HCT116 (cell line): ENCODE measurements around the gene DMAC2. TPM values are rescaled to one million over a fixed set of nuclear protein-coding genes. Genes with fewer than 3 reads are reported as not detected.

Experiments
- ATAC-seq: fragments of 200-7000 bp; cut with Tn5 transposase; 2 replicates; pipeline ENCODE4 v1.9.1; 2020; ENCODE audit warnings: mild to moderate bottlenecking, moderate library complexity
- BruUV-seq: library from RNA; stranded (reverse); fragments of 400-500 nt; replicated peaks from 2 replicates; lab custom pipeline; 2021; lab: Mats Ljungman, UMichigan
- CTCF ChIA-PET: fragments of 300-600 bp; sonication (Branson Sonifier 250); formaldehyde crosslinking; loops from one replicate; lab custom pipeline; 2021; ENCODE audit warnings: antibody characterized with exemption; lab: Charles Lee
- POLR2A ChIA-PET: fragments of 300-600, 350-600 bp; sonication (Branson Sonifier 250); formaldehyde crosslinking; loops from one replicate; lab custom pipeline; 2021; ENCODE audit warnings: antibody characterized with exemption; lab: Charles Lee
- RAD21 ChIA-PET, 2 experiments: fragments of 300-600 bp; sonication (Branson Sonifier 250); formaldehyde crosslinking; loops; one replicate each; lab custom pipeline; 2023; ENCODE audit warnings: low total read pairs in 2 of 2; ENCODE audit not compliant: uncharacterized antibody in 2 of 2, unreplicated experiment in 2 of 2, low non-redundant PET in 1 of 2; lab: Charles Lee
- DNase-seq: peaks from one replicate; pipeline ENCODE4 v3.0.0-alpha.2; 2010; ENCODE audit warnings: low read depth, low spot score
- H2AFZ ChIP-seq: fragments of 200-600 bp; shearing (Covaris generic), sonication (generic); 2 replicates; pipeline ENCODE4 v1.6.1; 2017; ENCODE audit warnings: low read depth, mixed run types, mixed read lengths, antibody characterized with exemption, low read length; ENCODE audit not compliant: poor library complexity, severe bottlenecking
- H3K27ac ChIP-seq: 2 replicates; pipeline ENCODE4 v1.5.1; 2012; ENCODE audit warnings: low read depth, low read length
- H3K27me3 ChIP-seq: fragments of 200-600 bp; sonication (generic); 2 replicates; pipeline ENCODE4 v1.6.1; 2016; ENCODE audit warnings: mixed run types, low read length, mixed read lengths; ENCODE audit not compliant: insufficient read depth
- H3K36me3 ChIP-seq, 2 experiments: fragments of 200-500 bp in 1 of 2; fragments of 200-600 bp in 1 of 2; sonication (Bioruptor generic) in 1 of 2; sonication (generic) in 1 of 2; 2 replicates each; pipeline versions ENCODE4 v1.5.1 to v1.6.1; 2014 to 2016; ENCODE audit warnings: low read length in 2 of 2, inconsistent platforms in 1 of 2, mixed read lengths in 1 of 2, mixed run types in 1 of 2; ENCODE audit not compliant: insufficient read depth in 2 of 2, control insufficient read depth in 1 of 2
- H3K4me1 ChIP-seq, 2 experiments: fragments of 200-600 bp in 1 of 2; sonication (generic) in 1 of 2; 2 replicates each; pipeline versions ENCODE4 v1.5.1 to v1.6.1; 2012 to 2017; ENCODE audit warnings: low read length in 2 of 2, inconsistent platforms in 1 of 2, mild to moderate bottlenecking in 1 of 2, mixed read lengths in 1 of 2, mixed run types in 1 of 2, moderate library complexity in 1 of 2; ENCODE audit not compliant: insufficient read depth in 2 of 2, control insufficient read depth in 1 of 2
- H3K4me2 ChIP-seq: fragments of 200-600 bp; sonication (generic); 2 replicates; pipeline ENCODE4 v1.6.1; 2017; ENCODE audit warnings: mixed run types, low read length, mixed read lengths
- H3K4me3 ChIP-seq, 2 experiments: fragments of 200-600 bp in 1 of 2; sonication (generic) in 1 of 2; replicated peaks in 1 of 2; 2 replicates each; pipeline ENCODE4 v1.5.1; 2011 to 2016; ENCODE audit warnings: low read length in 2 of 2, control low read depth in 1 of 2, low read depth in 1 of 2, mild to moderate bottlenecking in 1 of 2, mixed read lengths in 1 of 2, mixed run types in 1 of 2
- H3K79me2 ChIP-seq: fragments of 200-600 bp; sonication (generic); 2 replicates; pipeline ENCODE4 v1.6.1; 2017; ENCODE audit warnings: mild to moderate bottlenecking, mixed run types, low read length, moderate library complexity, mixed read lengths; ENCODE audit not compliant: insufficient read depth
- H3K9ac ChIP-seq: fragments of 200-600 bp; sonication (generic); 2 replicates; pipeline ENCODE4 v1.6.1; 2016; ENCODE audit warnings: low read length, mixed read lengths
- H3K9me2 ChIP-seq: fragments of 200-600 bp; sonication (generic), shearing (Covaris generic); 2 replicates; pipeline ENCODE4 v1.6.1; 2017; ENCODE audit warnings: mixed run types, mild to moderate bottlenecking, moderate library complexity; ENCODE audit not compliant: insufficient read depth
- H3K9me3 ChIP-seq, 2 experiments: fragments of 200-500 bp in 1 of 2; fragments of 200-600 bp in 1 of 2; sonication (Bioruptor generic) in 1 of 2; sonication (generic) in 1 of 2; 2 replicates each; pipeline ENCODE4 v1.6.1; 2014 to 2017; ENCODE audit warnings: low read length in 2 of 2, mixed read lengths in 2 of 2, inconsistent platforms in 1 of 2, low read depth in 1 of 2, mild to moderate bottlenecking in 1 of 2, mixed run types in 1 of 2, moderate library complexity in 1 of 2; ENCODE audit not compliant: control insufficient read depth in 1 of 2, insufficient read depth in 1 of 2
- H4K20me1 ChIP-seq: fragments of 200-600 bp; sonication (generic), shearing (Covaris generic); 2 replicates; pipeline ENCODE4 v1.6.1; 2017; ENCODE audit warnings: mixed run types, mild to moderate bottlenecking, moderate library complexity; ENCODE audit not compliant: insufficient read depth
- CTCF ChIP-seq, 3 experiments: fragments of 200-600 bp in 1 of 3; sonication (generic) in 1 of 3; IDR thresholded peaks in 2 of 3; conservative IDR thresholded peaks in 1 of 3; 2 replicates each; pipeline ENCODE4 v1.5.1; 2012 to 2017; ENCODE audit warnings: low read depth in 2 of 3, low read length in 2 of 3, antibody characterized with exemption in 1 of 3, borderline replicate concordance in 1 of 3, control low read depth in 1 of 3, mild to moderate bottlenecking in 1 of 3, mixed read lengths in 1 of 3, mixed run types in 1 of 3, moderate library complexity in 1 of 3; ENCODE audit not compliant: insufficient read depth in 1 of 3
- EZH2phosphoT487 ChIP-seq: fragments of 200-600 bp; IDR thresholded peaks from 2 replicates; pipeline ENCODE4 v1.6.1; 2018; ENCODE audit warnings: antibody characterized with exemption, borderline replicate concordance
- MAX ChIP-seq: IDR thresholded peaks from 2 replicates; pipeline ENCODE4 v1.6.1; 2012
- POLR2A ChIP-seq: IDR thresholded peaks from 2 replicates; pipeline ENCODE4 v1.7.0; 2011; ENCODE audit warnings: borderline replicate concordance; ENCODE audit not compliant: insufficient read depth, insufficient read length; ENCODE audit errors: extremely low read depth
- RAD21 ChIP-seq: IDR thresholded peaks from 2 replicates; pipeline ENCODE4 v1.6.1; 2012; ENCODE audit warnings: low read depth, mild to moderate bottlenecking
- REST ChIP-seq: IDR thresholded peaks from 2 replicates; pipeline ENCODE4 v1.6.1; 2012; ENCODE audit warnings: low read depth
- SIN3A ChIP-seq: IDR thresholded peaks from 2 replicates; pipeline ENCODE4 v1.6.1; 2012; ENCODE audit warnings: low read depth
- SP1 ChIP-seq: IDR thresholded peaks from 2 replicates; pipeline ENCODE4 v1.6.1; 2012; ENCODE audit warnings: low read depth
- ZFX ChIP-seq: fragments of 450-650 bp; IDR thresholded peaks from 2 replicates; pipeline ENCODE4 v1.6.1; 2017
- intact Hi-C: fragments of 100-400 bp; cut with micrococcal nuclease; formaldehyde crosslinking; loops from 2 replicates; pipeline ENCODE4 v1.10.0; 2022
- total RNA-seq: library from RNA; stranded (reverse); gene quantifications from one replicate; pipeline ENCODE4 v1.2.1, GENCODE V29; 2021; ENCODE audit not compliant: unreplicated experiment

The DMAC2 gene
- total RNA-seq, 1 experiment from 2014 or later, result 65.6 TPM

GRCh38 chr19:41405776-41406175 lies 33.9 kb downstream of the DMAC2 start:
- H3K4me1 ChIP-seq, result peaks cover 10 to 11% of the 10 kb centered on the region in 2 experiments; a peak in 3 of 4 replicates
- POLR2A ChIA-PET, result no interaction called here
- no peak for TF ChIP-seq RAD21
- TF ChIP-seq POLR2A, result no peak
- TF ChIP-seq EZH2phosphoT487, result no peak
- TF ChIP-seq REST, result no peak
- no peak for TF ChIP-seq CTCF (IDR thresholded peaks at IDR 0.05 in 2 of 3, conservative IDR thresholded peaks at IDR 0.05 in 1 of 3; ENCODE audit: borderline replicate concordance in 1 of 3, insufficient read depth in 1 of 3, low read depth in 2 of 3, low read length in 2 of 3)
- TF ChIP-seq SIN3A, result no peak
- no peak for TF ChIP-seq MAX
- TF ChIP-seq SP1, result no peak
- TF ChIP-seq ZFX, result no peak
- no peak overlapping the region for H3K4me2 ChIP-seq
- H3K27me3 ChIP-seq, result no peaks in the 10 kb centered on the region
- H3K4me3 ChIP-seq, result no peak overlapping the region
- CTCF ChIA-PET, result no interaction called here
- H3K9me3 ChIP-seq, result no peaks in the 10 kb centered on the region
- ATAC-seq (no peak), DNase-seq (no peak)
- H3K36me3 ChIP-seq, result 0 out of 4 replicates have a peak, but pooled peaks cover 0 to 3% of the 10 kb centered on the region in 2 experiments
- no peaks in the 10 kb centered on the region for H3K9me2 ChIP-seq
- H3K9ac ChIP-seq, result no peak overlapping the region
- no TSS peak for BruUV-seq
- no peak overlapping the region for H3K27ac ChIP-seq
- intact Hi-C loops, result no loop called here
- H2AFZ ChIP-seq, result no peak overlapping the region
- H3K79me2 ChIP-seq, result no peaks in the 10 kb centered on the region
- RAD21 ChIA-PET, result no interaction called here
- no peaks in the 10 kb centered on the region for H4K20me1 ChIP-seq
